Measurements from ENCODE around the gene DGAT2.

- TF ChIP-seq POLR2A (IDR thresholded peaks at IDR 0.05) (no peak), CTCF (IDR thresholded peaks at IDR 0.05) (no peak)
These were observed 1.9 kb upstream of the DGAT2 start for GRCh38 chr11:75766443-75767227.

All from Peyer's patch (tissue), 4 donors.